Colon (tissue), 2 donors: Measurements from ENCODE around the gene FRAT1.

ENCODE experiments used
- FAIRE-seq: peaks from 2 replicates; lab custom pipeline; 2012; peaks lifted over from hg19 to GRCh38; lab: Jason Lieb, UNC
- donor health status: control.
- donor health status: control.

FRAT1 gene

DNA sequence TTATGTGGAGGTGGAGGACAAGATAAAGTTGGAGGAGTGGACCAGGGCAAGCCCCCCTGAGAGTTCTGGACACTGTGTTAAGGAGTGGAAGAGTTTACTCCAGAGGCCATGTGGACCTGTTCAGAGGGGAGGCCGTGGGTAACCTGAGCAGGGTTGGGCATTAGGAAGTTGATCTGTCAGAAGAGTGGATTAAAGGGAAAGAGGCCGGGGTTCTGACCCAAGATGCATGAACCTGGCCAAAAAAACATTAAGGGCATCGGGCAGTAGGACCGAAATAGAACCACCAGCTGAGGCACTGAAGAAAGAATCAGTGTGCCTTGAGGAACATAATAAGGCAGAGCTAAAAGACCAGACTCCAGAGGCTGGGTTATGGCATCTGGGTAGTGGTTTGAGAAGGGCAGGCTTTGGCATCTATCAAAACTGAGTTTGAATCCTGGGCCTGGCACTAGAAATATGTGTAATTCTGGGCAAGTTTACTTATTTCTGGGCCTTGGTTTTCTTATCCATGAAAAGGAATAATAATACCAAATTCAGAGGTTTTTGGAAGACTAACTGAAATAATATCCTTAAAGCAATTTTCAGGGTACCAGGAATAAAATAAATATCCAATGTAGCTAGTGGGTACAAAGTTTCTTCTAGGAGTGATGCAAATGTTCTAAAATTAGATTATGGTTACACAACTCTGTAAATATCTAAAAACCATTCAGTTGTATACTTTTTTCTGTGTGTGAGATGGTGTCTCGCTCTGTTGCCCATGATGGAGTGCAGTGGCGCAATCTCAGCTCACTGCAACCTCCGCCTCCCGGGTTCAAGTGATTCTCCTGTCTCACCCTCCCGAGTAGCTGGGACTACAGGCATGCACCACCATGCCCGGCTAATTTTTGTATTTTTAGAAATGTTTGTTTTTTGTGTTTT, 10.9 kb upstream of the FRAT1 start:
- no peak for FAIRE-seq

DNA sequence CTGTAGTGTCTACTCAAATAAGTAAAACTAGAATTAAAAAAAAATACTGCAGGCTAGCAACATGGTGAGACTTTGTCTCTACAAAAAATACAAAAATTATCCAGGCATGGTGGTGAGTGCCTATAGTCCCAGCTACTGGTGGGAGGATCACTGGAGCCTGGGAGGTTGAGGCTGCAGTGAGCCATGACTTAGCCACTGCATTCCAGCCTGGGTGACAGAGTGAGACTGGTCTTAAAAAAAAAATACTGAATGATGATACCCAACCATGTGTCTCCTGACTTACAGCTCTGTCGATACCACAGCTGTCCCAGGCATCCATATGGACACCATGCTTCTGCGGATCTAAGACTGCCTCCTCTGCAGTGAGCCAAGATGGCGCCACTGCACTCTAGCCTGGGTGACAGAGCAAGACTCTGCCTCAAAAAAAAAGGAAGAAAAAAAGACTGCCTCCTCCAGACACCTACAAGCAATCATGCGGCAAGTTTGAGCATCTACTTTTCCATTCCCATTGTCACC, 7.9 kb upstream of the FRAT1 start:
- no peak for FAIRE-seq

DNA sequence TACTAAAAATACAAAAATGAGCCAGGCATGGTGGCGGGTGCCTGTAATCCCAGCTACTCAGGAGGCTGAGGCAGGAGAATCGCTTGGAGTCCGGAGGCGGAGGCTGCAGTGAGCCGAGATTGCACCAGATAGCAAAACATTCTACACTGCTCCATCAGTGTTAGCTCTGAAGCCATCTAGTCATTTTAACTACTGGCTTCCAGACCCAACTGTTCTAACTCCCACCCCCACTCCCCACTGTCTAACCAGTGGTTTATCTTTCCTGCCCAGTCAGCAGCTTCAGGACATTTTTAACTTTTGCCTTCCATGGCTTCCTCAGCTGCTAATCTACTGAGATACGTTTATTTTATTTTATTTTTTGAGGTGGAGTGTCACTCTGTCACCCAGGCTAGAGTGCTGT, 6.2 kb upstream of the FRAT1 start:
- FAIRE-seq = no peak

DNA sequence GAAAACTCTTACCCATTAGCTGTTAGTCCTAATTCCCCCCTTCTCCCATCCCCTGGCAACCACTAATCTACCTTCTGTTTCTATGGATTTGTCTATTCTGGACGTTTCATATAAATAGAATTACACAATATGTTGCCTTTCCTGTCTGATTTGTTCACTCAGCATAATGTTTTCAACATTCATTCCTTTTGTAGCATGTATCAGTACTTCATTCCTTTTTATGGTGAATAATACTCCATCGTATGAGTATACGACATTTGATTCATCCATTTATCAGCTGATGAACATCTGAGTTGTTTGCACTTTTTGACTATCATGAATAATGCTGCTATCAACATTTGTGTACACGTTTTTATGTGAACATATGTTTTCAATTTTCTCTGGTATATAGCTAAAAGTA, 4.4 kb upstream of the FRAT1 start:
- FAIRE-seq = no peak

DNA sequence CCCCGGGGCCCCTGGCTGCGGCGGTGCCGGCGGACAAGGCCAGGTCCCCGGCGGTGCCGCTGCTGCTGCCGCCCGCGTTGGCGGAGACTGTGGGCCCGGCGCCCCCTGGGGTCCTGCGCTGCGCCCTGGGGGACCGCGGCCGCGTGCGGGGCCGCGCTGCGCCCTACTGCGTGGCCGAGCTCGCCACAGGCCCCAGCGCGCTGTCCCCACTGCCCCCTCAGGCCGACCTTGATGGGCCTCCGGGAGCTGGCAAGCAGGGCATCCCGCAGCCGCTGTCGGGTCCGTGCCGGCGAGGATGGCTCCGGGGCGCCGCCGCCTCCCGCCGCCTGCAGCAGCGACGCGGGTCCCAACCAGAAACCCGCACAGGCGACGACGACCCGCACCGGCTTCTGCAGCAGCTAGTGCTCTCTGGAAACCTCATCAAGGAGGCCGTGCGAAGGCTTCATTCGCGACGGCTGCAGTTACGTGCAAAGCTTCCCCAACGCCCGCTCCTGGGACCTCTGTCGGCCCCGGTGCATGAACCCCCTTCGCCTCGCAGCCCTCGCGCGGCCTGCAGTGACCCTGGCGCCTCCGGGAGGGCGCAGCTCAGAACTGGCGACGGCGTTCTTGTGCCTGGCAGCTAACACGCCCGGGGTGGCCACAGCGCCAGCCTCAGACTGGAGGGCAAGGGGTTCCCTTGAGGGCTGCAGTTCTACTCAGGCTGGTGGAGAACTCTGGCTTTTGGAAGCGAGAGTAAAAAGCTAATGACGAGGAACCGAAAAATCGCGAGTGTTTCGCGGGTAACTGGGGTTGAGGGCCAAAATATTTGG, 804 bp downstream of the FRAT1 start:
- FAIRE-seq = no peak

DNA sequence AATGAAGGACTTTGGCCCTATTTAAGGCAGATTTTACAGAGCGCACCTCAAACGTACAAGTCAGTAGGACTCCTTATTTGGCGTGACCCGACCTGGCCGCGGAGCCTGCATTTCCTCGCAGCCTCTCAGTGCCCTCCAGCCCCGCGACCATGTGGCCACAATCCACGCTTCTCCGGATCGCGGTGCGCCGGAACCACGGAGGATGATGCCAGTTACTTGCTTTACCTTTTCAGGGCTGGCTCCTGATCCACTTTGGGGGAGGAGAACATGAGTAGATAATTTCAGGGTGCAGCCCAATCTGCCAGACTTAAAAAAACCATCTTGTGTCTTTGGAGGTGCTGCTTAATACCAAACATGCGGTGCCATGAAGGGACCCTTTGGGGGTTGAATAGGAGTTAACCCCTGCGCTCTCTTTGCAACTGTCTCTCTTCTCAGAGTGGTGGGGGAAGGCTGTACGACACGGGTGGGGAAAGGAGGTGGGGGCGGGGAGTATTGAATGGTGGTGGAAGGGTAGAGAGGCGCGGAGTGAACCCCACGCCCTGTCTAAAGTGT, 1.5 kb downstream of the FRAT1 start:
- no peak for FAIRE-seq

DNA sequence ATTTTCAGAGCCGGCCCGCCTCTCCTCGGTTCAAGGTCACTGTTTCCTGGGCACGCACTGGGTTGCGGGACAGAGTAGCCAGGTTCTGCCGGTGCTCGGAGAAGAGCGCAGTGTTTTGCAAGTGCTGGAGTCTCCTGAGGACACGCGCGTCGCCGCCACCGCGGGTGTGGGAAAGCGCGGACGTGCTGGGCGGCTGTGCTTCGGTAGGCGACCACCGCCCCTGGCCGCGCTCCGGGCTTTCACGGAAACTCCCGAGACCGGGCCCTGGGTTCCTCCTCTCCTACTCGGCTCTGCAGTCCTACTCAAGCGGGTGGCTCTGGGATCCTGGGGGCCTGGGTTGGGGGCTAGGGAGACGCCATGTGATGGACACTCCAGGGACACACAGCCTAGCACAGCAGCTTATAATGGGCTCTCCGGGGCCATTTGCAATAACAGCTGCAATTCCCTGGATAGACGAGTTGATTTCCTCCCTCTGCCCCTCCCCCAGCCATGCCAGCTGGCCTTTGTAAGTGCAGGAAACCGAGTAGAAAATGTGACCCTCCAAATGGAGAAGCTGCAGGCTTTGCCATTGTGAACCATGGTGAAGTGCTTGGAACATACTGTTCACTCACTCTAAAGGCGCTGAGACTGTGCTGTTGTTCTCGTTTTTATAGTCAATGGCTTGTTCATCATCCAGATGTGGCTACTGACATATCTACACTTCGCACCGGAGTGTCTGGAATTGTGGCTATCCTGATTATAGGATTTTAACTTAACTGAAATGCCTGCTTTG, 2.1 kb downstream of the FRAT1 start:
- FAIRE-seq = no peak

DNA sequence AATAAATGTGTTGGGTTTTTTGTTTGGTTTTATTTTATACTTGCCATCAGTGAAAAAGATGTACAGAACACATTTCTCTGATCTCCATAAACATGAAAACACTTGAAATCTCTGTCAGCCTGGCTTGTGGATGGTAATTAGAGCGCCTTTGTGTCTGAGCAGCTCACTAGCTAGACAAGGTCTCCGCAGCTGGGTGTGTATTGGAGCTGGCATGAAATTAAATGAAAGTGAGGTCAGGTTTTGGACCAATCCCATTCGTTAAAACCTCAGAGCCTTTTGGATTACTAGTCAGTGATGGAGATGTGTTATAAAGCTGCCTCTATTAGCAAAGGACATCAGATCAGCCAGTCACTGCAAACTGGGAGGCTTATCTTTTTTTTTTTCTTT, 2.7 kb downstream of the FRAT1 start:
- FAIRE-seq = no peak

DNA sequence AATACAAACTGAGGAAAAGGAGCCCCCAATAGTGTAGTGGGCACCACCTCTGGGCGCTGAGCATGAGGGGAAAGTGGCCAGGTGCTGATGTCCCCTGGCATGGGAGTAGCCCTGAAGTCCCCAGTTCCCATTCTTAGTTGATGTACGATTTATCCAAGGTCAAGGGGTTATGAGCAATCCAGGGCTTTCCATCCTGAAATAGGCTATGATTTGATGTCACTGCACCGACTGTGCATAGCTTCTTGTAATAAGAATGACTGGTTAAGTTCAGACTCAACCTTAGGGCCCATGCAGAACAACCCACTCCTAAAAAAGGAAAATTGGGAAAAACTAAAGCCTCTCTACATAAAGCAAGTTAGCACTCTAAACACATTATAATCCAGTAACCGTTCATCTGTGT, 4.4 kb downstream of the FRAT1 start:
- no peak for FAIRE-seq

DNA sequence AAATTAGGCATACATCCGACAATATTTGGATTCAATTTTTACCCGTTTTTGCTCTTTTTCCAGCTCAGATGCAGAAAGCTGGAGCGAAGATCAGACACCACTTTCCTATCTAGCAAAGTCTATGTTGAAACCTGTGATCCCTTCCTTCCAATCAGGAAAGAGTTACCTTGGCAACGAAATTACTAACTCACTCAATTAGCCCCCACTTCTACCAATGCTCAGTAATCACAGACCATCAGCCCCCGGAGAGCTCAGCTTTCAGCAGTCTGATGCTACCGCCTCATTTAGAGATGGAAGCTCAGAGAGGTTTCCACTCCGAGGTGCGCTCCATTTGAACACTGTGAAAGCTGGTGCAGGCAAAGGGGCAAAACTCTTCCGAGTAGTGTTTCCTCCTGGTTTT, 6.7 kb downstream of the FRAT1 start:
- FAIRE-seq = no peak

DNA sequence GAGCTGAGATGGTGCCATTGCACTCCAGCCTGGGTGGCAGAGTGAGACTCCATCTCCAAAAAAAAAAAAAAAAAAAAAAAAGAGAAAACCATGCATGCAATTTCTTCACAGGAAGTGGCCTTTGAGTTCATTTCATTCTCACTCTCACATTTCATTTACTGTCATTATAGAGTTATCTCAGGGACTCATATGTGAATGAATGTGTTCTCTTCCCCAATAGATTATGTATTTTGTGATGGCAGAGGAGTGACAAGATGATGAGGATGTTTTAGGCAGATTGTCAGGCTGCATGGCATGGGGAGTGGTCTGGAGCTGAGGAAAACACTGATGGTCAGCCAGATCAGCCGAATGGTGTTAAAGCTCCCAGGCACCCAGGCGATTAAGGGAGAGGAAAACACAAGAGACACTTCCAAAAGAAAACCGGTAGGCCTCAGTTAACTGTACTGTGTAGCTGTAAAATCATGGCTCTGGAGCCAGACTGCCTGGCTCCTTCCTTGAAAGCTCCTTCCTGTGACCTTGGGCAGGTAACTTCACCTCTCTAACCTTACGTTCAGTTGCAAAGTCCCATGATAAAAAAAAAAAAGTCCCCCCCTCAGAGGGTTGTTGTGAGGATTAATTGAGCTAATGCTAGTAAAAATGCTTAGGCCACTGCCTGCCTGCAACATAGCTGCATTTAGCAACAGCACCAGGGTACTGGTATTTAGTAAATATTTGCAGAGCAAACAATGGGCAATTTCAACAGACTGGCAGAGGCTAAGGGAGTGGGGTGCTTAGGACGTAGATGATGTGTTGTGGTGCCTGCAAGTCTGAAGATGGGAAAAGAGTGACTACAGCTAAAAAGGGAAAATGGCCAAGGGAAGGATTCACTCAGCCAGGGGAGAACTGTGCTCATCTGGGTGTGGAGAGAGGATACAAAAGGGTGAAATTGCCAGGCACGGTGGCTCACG, 8.6 kb downstream of the FRAT1 start:
- FAIRE-seq = no peak

DNA sequence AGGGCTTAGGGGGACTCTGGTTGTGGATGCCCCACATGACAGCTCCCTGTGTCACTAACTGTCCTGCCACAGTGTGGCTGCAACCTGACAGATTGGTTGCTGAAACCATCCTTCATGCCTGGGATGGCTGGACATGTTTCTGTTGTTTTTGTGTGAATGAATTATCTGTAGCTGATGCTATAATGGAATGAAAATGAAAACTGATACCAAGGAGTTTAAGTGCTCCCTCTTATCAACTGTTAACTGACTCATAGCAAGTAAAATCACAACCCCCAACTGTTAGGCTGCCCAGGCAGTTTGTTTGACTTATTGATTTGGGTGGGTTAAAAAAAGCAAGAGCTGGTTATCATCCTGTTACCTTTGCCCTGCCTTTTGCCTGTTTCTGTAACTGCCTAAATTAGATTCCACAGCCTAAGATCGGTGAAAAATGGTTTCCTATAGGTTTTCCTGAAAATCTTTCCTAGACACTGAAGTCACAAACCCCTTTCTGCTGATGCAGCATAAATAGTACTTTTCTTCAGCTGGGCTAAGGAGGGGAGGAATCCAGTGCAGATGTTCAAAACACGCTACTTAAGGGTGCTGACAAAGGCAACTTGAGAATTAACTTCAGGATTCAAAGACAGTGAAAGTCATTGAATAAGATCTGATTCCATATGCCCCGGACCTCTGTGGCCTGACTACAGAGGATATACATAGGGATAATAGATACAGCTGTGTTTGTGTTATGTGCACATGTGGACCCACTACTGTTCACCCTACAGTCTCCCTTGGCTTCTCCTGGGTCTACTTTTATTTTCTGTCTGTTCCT, 9.8 kb downstream of the FRAT1 start:
- FAIRE-seq = no peak

DNA sequence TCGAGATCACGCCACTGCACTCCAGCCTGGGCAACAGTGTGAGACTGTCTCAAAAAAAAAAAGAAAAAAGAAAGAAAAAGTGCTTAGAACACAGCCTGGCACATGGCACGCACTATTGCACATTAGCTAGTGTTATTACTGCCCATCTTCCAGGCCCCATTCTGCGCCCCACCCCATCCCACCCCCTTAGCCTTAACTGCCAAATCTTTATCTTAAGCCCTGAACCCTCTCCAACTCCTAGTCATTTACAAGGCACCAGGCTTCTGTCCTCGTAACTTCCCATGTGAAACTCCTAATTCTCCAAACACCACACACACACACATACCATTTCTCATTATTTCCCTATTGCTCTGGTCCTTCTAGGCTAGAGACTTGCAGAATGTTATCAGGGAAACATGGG, 10.7 kb downstream of the FRAT1 start:
- no peak for FAIRE-seq

DNA sequence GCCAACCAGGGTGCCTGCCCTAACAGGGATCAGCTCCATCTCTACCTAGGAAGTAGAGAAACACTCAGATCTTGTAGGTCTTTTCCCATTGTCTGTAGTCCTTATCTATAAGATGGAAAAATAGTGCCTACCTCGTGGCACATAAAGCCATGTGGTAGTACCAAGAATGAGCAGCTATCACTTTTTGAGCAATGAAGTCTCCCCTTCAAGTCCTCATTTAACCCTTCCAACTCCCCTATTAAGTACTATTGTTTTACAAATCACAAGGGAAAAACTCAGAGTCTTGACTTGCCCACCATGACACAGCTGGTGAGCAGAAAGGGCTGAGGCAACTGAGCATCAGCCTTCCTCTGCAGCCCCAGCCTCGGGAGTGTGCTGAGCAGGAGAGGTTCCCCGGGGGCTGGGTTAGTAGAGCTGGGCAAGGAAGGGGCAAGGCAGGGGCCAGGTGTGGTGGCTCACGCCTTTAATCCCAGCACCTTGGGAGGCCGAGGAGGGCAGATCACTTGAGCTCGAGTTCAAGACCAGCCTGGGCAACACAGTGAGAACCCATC, 12.2 kb downstream of the FRAT1 start:
- FAIRE-seq = no peak

DNA sequence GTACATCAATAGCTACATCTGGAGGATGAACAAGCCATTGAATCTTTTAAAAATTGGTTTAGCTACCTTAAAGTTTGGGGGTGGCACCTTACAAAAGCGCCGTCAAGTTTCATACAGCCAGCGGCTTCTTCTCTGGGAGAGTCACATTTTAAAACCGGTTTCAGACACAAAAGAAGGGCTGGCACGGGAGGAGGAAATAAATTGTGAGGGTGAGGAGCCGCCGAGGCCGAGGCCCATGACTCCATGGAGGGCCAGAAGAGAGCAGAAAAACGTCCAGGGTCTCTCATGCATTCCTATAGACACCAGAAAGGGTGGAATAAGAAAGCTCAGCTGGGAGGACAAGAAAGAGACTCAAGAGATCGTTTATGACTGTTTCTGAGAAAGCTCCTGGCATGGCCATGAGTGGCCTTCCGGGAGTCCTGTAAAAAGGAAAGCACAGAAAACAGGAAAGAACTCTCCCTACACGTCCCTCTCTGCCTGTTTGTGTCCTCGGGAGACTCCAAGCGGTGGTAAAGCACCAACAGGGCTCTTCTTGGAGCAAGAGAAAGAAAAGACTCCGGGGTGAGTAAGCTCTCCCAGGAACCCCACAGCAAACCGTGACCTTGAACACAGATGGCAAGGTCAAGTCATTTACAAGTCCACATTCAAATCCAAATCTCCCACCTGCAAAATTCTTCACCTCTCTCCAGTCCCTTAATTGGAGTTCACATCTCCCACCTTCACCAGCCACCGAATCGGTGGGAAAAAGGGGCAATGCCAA, 13.7 kb downstream of the FRAT1 start:
- no peak for FAIRE-seq

DNA sequence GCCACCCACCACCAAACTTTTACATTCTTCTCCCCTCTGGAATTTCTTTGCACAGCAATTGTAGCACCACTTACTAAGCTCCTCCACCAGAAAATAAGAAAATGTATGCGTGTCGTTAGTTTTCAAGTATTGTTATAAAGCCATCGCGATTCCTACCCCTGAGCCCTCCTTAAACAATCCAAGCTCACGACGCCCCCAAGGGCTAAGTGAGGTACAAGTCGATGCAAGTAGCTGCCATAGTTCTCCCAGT, 14.2 kb downstream of the FRAT1 start:
- no peak for FAIRE-seq

DNA sequence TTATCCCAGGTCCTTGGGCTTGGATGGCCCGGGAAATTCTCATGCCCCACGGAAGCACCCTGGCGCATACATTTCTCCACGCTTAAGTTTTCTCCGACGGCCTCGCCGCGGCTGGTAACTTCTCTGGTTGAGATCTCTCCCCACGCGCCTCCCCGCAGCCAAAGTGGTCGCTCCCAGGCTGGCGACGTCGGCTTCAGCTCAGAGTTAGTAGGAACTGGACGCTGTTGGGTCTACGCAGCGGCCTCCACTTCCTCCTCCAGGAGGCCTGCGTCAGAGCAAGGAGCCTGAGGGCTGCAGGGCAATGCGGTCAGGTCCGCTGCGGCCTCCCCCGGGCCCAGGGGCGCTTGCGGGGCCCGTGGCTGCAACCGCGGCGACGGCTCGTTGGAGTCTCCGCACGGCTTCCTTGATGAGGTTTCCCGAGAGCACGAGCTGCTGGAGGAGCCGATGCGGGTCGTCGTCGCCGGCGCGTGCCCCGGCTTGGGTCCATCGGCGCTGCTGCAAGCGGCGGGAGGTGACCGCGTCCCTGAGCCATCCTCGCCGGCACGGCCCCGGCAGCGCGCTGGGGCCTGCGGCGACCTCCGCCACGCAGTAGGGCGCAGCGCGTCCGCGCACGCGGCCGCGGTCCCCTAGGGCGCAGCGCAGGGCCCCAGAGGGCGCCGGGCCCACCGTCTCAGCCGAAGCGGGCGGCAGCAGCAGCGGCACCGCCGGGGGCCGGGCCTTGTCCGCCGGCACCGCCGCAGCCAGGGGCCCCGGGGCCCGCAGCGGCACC, 14.7 kb downstream of the FRAT1 start:
- no peak for FAIRE-seq

DNA sequence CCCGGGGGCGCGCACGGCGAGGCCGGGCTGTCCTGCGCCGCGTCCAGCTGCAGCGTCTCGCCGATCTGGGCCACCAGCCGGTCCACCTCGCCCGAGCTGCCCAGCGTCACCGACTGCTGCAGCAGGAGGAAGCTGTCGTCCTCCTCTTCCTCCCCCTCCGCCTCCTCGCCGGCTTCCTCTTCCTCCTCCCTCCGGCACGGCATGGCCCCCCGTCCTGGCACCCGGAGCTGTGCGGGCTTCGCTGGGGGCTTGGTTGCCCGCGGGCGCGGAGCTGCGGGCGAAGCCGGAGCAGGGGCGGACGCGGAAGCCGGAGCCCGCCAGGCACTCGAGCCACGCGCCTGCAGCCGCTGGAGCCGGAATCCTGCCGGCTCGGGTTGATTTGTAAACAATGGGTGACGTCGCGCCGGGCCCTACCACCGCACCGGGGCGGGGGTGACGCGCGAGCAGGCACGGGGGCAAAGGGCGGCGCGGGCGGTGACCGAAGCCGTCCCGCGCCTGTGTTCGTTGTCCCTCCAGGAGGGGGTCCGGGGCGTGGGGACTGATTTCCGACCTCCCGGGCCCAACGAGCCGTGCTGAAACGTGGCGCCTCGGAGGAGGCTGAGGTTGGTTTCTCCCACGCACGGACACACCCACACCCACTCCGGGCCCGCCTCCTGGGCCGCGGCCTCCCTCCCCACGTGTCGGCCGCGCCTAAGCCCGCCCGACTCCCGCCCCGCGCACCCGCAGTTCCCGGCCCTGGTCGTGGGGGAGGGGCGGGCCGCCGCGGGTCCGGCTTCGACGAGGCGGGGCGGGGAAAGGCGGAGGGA, 15.5 kb downstream of the FRAT1 start, which contains the start of gene FRAT2:
Gene FRAT2, minus strand, starts transcription at position 360 of the 806 bp plus-strand sequence. Its CDS starts 157 bp downstream, at position 203.
- FAIRE-seq = no peak
